GM19468 (cell line): ENCODE measurements around the gene NEURL2.
"Not testable (repeated sequence)": the region's sequence is repeated elsewhere in the genome, so short reads cannot be mapped to it uniquely, and the experiment has no call there.

Experiments
- ATAC-seq: cut with Tn5 transposase; IDR thresholded peaks from one replicate; pipeline ENCODE4 v1.9.1; 2021; ENCODE audit warnings: mild to moderate bottlenecking, moderate library complexity, moderate number of reproducible peaks; ENCODE audit not compliant: unreplicated experiment; ENCODE audit errors: extremely low read depth

The NEURL2 gene

DNA sequence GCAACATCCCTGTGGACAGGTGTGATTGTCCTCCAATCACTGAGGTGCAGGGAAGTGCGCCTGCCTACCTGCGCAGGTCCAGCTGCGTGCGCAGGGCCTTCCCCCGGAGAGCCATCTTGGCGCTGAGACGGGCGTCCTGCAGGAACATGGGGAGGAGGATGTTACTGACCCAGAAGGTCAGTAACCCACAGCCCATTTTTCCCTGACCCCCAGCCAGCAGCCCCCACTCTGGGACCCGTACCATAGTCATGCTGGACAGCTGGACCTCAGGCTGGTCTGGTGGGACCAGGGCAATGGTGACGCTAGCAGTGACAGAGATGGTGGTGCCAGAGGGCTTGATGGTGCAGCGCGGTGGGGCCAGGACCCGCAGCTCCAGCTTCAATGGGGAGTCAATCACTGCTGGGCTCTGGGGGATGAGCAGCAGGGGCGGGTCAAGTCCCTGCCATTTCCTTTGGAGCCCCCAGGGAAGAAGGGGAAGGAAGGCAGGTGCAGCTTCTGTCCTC, 11.2 kb upstream of the NEURL2 start:
- ATAC-seq = no peak

DNA sequence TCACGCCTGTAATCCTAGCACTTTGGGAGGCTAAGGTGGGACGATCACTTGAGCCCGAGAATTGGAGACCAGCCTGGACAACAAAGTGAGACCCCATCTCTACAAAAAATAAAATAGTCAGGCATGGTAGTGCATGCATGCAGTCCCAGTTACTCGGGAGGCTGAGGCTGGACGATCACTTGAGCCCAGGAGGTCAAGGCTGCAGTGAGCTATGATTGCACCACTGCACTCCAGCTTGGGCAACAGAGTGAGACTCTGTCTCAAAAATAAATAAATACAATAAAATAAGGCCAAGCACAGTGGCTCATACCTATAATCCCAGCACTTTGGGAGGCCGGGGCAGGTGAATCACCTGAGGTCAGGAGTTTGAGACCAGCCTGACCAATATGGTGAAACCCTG, 10.3 kb upstream of the NEURL2 start:
- ATAC-seq = not testable (repeated sequence)

DNA sequence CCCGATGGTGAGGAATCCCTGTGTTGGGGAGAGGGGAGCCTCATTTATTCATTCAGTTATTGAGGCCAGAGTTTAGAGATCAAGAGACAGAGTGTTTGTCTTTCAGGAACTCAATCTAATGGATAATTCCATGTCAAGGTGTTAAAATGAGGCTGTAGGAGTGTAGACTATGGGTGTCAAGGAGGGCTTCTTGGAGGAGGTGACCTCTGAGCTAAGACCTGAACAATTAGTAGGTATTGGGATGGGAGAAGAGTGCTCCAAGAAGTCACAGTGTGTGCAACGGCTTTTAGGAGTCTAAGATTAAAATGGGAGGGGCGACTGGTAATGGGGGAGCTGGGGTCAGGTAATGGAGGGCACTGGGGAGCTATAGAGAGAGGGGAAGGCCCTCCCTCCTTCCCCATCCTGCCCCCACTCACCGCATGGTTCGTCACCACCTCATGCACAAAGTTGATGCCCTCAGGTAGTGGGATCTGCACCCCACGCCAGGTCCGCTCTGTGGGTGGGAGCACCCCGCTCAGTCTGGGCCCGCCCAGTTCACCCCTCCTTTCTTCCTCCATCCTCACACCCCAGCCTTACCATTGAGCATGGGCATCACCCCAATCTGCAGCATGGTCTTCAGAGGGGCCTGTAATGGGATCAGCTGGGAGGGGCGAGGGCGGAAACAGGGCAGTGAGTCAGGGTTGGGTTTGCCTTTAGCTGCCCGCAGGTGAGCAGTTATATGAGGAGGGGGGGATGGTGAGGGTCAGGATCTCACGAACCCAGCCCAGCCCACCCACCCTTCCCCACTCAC, 8.2 kb upstream of the NEURL2 start:
- no peak for ATAC-seq

DNA sequence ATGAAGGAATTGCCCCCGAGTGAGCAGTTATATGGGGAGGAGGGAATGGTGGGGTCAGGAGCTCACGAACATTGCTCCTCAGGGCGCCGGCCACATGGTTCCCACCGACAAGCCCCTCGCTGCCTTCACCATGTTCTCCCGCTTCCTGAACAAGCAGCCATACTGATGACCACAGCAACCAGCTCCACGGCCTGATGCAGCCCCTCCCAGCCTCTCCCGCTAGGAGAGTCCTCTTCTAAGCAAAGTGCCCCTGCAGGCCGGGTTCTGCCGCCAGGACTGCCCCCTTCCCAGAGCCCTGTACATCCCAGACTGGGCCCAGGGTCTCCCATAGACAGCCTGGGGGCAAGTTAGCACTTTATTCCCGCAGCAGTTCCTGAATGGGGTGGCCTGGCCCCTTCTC, 7.3 kb upstream of the NEURL2 start:
- no peak for ATAC-seq

DNA sequence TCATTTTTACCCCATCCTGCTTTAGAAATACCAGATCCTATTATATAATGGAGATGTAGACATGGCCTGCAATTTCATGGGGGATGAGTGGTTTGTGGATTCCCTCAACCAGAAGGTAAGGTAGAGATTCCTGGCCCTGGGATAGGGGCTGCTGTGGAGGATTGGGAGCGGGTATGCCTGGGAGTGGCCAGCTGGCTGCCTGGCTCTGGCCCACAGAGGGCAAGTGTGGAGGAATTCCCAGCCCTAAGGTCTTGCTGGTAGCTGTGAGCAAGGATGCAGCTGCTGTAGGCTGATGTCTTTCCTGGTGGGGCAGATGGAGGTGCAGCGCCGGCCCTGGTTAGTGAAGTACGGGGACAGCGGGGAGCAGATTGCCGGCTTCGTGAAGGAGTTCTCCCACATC, 6.7 kb upstream of the NEURL2 start:
- ATAC-seq = no peak

DNA sequence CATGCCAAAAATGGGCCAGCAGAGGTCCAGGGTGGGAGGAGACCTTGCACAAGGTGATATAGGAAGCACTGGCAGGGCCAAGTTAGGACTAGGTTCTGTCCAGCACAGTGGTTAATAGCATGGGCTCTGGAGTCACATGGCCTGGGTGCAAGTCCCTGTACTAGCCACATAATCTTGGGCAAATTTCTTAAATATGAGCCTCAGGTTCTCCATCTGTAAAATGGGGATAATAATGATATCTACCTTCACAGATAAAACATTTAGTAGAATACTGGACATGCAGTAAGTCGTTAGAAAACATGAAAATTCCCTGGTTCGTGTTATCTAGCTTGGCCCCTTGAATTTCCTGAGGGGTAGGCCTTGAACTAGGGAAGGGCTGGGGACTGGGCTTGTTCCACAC, 6.3 kb upstream of the NEURL2 start:
- no peak for ATAC-seq

DNA sequence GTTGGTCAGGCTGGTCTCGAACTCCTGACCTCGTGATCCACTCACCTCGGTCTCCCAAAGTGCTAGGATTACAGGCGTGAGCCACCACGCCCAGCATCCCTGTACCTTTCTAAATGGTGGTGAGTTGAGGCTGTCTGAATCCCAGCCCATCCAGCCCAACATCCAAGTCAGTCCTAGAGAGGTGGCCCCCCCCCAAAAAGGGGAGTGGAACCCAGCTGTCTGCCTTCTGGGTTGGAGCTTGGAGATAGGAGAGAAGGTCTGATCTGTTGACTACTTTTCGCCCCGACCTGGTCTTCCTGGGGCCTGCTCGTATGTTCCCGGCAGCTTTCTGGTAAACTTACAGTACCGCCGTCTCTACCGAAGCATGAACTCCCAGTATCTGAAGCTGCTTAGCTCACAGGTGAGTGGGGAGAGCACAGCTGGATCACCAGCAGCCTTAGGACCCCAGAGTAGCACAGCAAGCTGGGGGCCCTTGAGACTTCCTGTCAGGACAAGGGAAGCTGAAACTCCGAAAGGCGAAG, 5.7 kb upstream of the NEURL2 start:
- ATAC-seq = no peak

DNA sequence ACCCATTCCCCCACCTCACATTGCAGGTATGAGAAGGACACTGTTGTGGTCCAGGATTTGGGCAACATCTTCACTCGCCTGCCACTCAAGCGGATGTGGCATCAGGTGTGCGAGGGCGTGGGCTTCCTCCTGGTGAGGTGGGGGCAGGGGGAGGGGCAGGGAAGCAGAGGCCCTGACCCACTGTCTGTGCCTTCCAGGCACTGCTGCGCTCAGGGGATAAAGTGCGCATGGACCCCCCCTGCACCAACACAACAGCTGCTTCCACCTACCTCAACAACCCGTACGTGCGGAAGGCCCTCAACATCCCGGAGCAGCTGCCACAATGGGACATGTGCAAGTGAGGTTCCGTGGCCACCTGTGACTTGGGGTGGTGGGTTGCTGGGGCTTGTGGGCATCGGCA, 3.8 kb upstream of the NEURL2 start:
- no peak for ATAC-seq

DNA sequence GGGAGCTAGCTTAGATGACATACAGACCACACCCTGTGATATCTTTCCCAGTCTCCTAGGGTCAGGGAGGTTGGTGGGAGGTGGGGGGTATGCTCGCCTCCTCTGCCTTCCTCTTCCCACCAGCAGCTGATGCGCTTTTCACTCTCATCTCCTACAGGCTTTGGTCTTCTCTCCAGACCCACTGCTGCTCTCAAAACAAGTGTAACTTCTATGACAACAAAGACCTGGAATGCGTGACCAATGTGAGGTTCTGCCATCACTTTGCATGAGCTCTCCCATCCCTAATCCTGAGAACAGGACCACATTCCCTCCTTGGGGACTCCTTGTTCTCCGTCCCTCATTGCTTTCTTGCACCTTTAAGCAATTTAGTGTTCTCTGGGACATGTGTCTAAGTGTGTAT, 2.8 kb upstream of the NEURL2 start:
- ATAC-seq = no peak

DNA sequence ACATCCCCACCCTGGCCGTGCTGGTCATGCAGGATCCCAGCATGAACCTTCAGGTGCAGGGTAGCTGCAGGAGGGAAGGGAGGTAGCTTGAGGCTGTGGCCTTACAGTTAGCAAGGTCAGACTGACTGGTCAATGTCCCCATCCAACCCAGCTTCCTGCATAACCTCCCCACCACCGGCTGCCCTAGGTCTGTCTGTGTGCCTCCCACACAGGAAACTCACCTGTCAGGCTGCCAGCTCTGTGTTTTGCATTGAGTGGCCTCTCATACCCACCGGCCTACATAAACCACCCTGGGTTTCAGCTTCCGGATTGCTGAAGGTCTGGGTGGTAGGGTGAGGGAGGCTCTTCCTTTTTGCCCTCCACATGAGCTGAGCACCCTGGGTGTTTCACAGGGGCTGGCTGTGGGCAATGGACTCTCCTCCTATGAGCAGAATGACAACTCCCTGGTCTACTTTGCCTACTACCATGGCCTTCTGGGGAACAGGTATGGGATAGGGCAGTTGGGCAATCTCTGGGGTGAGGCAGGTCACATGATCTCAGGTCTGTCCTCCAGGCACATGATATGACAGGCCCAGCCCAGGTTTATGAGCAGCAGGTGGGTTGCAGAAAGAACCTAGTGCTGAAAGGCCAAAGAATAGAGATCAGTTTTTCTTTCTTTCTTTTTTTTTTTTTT, 2.0 kb upstream of the NEURL2 start:
- ATAC-seq = no peak

DNA sequence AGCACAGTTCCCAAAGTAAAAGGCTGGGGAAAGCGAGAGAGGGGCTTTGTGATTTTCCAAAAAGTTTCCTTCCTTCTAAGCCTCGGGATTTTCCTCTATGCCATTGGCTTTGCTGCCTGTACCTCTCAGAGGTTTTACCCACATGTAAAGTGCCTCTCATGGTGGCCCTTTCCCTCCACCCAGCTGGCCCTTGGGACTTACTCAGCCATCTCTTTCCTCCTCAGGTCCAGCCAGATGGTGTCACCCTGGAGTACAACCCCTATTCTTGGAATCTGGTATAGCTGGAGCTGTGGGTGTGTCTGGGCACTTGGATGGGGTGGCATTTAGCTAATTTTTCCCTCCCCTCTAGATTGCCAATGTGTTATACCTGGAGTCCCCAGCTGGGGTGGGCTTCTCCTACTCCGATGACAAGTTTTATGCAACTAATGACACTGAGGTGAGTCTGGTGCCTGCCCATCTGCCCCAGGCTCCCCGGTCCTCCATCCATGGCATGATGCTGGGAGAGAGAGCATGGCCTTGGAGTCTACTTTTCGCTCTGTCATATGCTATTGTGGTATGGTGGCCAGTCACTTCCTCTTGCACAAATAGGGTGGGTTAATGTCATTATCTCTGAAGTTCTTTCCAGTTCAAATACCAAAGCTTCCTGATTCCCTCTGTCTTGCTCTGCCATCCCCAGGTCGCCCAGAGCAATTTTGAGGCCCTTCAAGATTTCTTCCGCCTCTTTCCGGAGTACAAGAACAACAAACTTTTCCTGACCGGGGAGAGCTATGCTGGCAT, 1.2 kb upstream of the NEURL2 start:
- ATAC-seq = no peak

DNA sequence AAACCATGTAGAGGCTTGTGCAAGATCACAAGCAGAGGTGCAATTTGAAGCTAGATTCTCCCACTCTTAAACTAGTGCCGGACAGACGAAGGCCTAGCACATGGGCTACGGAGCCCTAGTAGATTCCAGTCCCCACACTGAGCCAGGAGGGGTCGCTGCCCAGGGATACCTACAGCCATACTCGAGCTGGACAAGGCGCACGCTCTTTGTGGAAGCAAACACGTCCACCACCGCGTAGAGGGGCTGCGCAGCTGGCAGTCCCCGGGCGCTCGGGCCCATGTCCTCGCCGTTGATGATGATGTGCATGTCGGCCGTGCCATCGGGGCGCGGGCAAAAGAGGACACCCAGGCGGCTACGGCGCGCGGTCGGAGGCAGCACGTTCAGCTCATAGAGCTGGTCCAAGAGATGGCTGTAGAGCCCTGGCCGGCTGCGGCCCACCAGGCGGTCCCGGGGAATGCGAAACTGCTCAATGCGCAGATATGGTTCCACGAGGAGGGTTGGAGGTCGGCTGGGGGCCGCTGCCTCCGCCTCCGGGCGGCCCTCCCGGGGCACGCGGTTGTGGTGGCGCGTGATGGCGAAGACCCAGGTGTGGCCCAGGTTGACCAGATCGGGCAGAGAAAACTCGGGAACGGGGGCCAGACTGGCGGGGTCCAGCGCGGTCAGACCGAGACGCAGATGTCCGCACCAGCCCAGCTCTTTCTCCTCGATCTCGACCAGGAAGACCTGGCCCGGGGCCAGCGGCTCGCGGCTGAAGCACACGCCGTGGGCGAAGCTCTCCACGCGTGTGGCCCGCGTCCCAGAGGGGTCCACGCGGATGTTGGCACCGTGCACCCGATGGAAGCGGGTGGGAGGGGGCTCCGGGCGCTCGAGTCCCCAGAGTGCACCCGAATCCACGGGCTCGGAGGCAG, 677 bp downstream of the NEURL2 start:
- ATAC-seq = no peak

DNA sequence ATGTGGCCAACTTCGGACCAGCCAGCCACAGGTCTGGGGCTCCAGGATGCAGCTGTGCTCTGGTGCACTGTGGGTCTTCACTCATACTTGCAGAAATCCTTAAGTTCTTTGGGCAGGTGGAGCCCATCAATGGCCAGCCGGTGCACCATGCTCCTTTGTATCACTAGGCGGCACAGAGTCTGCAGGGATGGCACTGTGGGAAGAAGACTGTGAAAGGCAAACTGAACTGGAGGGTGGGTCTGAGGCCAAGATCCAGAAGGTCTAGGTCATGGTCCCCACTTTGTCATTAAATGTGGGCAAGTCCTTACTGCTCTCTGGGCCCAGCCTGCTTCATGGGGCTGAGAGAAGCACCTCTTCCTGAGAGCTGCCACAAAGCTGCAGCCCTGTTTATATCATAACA, 2.3 kb downstream of the NEURL2 start:
- no peak for ATAC-seq

DNA sequence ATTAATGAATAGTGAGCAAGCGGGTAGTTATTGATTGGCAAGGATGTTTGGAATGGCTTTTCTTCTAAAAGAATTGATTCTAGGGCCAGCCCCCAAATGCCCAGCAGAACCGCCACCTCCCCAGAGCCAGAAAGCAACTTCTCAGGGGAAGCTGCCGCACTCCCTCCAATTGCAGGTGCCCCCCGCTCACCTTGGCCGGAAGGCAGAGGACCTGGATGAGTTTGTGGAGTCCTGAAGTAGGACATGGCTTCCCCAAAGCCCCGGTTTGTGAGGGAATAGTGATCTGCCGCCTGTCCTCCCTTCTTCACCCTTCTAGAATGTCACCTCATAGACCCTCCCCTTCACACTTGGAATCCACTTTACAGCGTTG, 3.7 kb downstream of the NEURL2 start, which contains the start of gene SPATA25:
Gene SPATA25, minus strand, starts transcription at position 277 of the 370 bp plus-strand sequence. Its CDS starts 32 bp downstream, at position 245.
- ATAC-seq = no peak

DNA sequence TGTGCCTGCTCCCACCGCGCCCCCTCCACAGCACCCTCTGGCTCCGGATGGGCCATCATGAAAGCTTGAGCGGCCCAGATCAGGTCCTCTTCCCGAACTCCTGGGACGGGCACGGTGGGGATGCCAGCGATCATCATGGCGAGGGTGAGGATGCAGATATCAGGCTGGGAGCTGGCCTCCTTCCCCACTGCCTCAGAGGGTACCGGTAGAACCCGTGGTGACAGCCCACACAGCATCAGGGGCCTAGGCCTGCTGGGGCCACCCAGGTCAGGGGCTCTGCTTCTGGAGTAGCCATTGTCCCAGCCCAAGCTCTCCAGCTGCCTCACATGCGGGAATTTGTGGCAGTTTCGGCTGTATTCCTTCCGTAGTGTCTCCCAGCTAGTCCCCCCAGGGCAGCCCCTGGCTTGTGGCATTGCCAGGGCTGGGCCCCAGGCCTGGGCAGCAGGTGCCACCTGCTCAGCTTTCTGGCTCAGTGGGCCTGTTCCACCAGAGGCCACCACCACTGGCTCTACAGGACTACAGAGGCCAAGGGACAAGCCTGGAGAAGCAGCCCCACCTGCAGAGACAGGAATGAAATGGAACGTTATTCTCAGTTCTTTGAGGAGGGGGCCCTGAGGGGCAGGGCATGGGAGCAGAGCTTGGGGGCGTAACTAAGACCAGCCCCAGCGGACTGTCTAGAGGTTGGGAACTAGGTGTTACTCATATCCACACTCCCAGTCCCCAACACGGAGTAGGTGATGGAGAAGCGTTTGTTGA, 4.2 kb downstream of the NEURL2 start:
- ATAC-seq = no peak

DNA sequence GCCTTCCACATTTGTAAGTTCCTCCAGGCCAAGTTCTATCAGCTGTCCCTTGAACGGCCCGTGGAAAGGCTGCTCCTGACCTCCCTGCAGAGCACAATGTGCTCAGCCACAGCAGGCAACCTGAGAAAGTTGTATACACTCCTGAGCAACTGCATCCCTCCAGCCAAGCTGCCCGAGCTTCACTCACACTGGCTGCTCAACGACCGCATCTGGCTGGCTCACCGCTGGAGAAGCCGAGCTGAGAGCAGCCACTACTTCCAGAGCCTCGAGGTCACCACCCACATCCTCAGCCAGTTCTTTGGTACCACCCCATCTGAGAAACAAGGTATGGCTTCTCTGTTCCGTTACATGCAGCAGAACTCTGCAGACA, 7.9 kb downstream of the NEURL2 start:
- no peak for ATAC-seq

DNA sequence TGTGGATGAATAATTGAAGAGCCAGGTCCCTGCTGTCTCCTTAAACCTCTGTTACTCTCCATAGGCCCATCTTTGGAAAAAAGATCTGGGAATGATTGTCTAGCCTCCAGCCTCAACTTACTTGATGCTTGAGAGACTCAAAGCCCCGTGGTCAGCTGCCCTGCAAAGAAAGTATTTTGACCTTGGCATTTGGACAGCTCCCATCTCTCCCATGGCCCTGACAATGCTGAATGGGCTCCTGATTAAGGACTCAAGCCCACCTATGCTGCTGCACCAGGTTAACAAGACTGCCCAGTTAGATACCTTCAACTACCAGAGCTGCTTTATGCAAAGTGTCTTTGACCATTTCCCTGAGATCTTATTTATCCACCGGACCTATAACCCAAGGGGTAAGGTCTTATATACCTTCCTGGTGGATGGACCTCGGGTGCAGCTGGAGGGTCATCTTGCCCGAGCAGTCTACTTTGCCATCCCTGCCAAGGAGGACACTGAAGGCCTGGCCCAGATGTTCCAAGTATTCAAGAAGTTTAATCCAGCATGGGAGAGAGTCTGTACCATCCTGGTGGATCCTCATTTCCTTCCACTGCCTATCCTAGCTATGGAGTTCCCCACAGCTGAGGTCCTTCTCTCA, 8.4 kb downstream of the NEURL2 start:
- ATAC-seq = no peak

DNA sequence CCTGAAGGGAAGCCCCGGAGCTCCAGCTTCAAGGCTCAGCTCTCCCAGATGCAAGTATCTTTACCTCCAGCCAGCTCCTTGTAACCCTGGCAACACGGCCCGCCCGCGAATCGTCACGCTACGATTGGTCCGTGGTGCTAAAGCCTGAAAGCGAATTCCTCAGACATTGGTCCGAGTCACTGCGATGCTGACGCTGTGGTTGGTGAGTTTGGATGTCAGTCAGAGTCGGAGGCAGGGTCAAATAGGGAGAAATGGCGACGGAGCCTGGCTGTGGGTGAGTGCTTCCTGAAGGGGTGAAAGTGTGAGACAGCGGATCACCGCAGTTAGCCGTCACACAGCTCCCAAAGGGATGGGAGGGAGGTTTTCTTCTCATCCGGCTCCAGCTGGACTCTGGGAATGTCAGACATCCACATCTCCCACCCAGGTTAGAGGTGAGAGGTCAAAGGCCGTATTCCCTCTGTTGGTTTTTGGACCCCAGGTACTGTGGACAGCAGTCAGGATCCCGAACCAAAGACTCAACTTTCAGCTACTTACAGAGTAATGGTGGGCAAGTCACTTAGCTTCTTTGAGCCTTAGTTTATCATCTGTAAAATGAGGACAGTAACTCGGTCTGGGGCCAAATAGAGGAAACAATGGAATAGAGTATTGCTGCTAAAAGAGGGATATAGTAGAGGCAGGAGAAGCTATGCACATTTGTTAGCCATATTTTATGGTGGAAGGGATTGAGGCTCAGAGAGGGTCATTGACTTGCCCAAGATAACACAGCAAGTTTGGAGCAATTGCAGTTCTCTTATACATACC, 9.8 kb downstream of the NEURL2 start, which contains the start of gene ZSWIM1:
Gene ZSWIM1, plus strand, starts transcription at position 240 of the 801 bp plus-strand sequence. CDS start 1,366 bp downstream, outside the sequence.
- peak; percentile 95 for ATAC-seq
